K562 (cell line): ENCODE data around the gene TSSK2. TPM values are rescaled to one million over a fixed set of nuclear protein-coding genes. Genes with fewer than 3 reads are reported as not detected.

Experiments used
- HDAC1 ChIP-seq, 2 experiments: fragments of 450-650 bp; IDR thresholded peaks; 2 replicates each; pipeline ENCODE4 v1.6.1; 2016 to 2017; ENCODE audit warnings: inconsistent platforms in 1 of 2, mild to moderate bottlenecking in 1 of 2, moderate library complexity in 1 of 2
- TAF15 ChIP-seq: fragments of 200-400 bp; formaldehyde crosslinking; IDR thresholded peaks from 2 replicates; pipeline ENCODE4 v1.6.1; 2017; ENCODE audit warnings: mild to moderate bottlenecking, low read depth, low read length, moderate library complexity
- ZNF217 ChIP-seq: sonication (generic); formaldehyde crosslinking; IDR thresholded peaks from 2 replicates; pipeline ENCODE4 v1.8.0; 2022; ENCODE audit warnings: mild to moderate bottlenecking, missing genetic modification reagents
- ZNF668 ChIP-seq: fragments of 250-450 bp; sonication (Bioruptor Pico); IDR thresholded peaks from 2 replicates; pipeline ENCODE4 v1.8.0; 2022; ENCODE audit warnings: mild to moderate bottlenecking, inconsistent platforms
- polyA plus RNA-seq, 8 experiments: library from polyadenylated mRNA; depleted of rRNA in 4 of 8; stranded (reverse) in 5 of 8; unstranded in 3 of 8; fragments of >200 nt; fragmentation: Nextera tagmentation in 2 of 8; fragmentation: Illumina TruSeq in 1 of 8; extraction: Ambion mirVana in 2 of 8; extraction: Trizol in 1 of 8; gene quantifications; 2 replicates each; pipeline versions ENCODE4 v1.2.1 to v1.2.3, GENCODE V29; 2011 to 2014; ENCODE audit warnings: inconsistent platforms in 1 of 8, missing spikeins in 1 of 8
- total RNA-seq, 7 experiments: library from RNA; depleted of rRNA in 6 of 7; stranded (reverse); fragments of >200 nt in 6 of 7; fragmentation: Illumina TruSeq in 2 of 7; extraction: Trizol in 2 of 7; gene quantifications; 2 replicates each; pipeline versions ENCODE4 v1.2.1 to v1.2.3, GENCODE V29; 2011 to 2021; ENCODE audit warnings: low replicate concordance in 1 of 7
- TF ChIP-seq, protein P1 (sequence below): fragments of 200-600 bp; sonication (generic); IDR thresholded peaks from one replicate; pipeline ENCODE4 v1.6.1; 2012; ENCODE audit warnings: mild to moderate bottlenecking, low read depth, low read length, inconsistent platforms
- TF ChIP-seq, protein P2 (sequence below): sonication (generic); formaldehyde crosslinking; IDR thresholded peaks from 2 replicates; pipeline ENCODE4 v1.8.0; 2022; ENCODE audit warnings: missing genetic modification reagents, mild to moderate bottlenecking, borderline replicate concordance
- TF ChIP-seq, protein P3 (sequence below): sonication (generic); formaldehyde crosslinking; IDR thresholded peaks from 2 replicates; pipeline ENCODE4 v1.8.0; 2022; ENCODE audit warnings: mild to moderate bottlenecking, missing genetic modification reagents

The TSSK2 gene
- total and polyA plus RNA-seq, 9 of the 15 experiments (the other 6 are each of a cell fraction or from before 2014, with no cell fraction given), result 0.04 TPM; not detected in 8

DNA sequence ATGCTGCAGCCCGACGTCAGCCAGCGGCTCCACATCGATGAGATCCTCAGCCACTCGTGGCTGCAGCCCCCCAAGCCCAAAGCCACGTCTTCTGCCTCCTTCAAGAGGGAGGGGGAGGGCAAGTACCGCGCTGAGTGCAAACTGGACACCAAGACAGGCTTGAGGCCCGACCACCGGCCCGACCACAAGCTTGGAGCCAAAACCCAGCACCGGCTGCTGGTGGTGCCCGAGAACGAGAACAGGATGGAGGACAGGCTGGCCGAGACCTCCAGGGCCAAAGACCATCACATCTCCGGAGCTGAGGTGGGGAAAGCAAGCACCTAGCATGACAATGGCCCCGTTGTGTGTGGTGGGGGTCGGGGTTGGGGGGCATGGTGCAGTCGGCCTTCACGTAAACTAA is 1.0 kb downstream of the TSSK2 start (continued):
- TF ChIP-seq, protein P1, sequence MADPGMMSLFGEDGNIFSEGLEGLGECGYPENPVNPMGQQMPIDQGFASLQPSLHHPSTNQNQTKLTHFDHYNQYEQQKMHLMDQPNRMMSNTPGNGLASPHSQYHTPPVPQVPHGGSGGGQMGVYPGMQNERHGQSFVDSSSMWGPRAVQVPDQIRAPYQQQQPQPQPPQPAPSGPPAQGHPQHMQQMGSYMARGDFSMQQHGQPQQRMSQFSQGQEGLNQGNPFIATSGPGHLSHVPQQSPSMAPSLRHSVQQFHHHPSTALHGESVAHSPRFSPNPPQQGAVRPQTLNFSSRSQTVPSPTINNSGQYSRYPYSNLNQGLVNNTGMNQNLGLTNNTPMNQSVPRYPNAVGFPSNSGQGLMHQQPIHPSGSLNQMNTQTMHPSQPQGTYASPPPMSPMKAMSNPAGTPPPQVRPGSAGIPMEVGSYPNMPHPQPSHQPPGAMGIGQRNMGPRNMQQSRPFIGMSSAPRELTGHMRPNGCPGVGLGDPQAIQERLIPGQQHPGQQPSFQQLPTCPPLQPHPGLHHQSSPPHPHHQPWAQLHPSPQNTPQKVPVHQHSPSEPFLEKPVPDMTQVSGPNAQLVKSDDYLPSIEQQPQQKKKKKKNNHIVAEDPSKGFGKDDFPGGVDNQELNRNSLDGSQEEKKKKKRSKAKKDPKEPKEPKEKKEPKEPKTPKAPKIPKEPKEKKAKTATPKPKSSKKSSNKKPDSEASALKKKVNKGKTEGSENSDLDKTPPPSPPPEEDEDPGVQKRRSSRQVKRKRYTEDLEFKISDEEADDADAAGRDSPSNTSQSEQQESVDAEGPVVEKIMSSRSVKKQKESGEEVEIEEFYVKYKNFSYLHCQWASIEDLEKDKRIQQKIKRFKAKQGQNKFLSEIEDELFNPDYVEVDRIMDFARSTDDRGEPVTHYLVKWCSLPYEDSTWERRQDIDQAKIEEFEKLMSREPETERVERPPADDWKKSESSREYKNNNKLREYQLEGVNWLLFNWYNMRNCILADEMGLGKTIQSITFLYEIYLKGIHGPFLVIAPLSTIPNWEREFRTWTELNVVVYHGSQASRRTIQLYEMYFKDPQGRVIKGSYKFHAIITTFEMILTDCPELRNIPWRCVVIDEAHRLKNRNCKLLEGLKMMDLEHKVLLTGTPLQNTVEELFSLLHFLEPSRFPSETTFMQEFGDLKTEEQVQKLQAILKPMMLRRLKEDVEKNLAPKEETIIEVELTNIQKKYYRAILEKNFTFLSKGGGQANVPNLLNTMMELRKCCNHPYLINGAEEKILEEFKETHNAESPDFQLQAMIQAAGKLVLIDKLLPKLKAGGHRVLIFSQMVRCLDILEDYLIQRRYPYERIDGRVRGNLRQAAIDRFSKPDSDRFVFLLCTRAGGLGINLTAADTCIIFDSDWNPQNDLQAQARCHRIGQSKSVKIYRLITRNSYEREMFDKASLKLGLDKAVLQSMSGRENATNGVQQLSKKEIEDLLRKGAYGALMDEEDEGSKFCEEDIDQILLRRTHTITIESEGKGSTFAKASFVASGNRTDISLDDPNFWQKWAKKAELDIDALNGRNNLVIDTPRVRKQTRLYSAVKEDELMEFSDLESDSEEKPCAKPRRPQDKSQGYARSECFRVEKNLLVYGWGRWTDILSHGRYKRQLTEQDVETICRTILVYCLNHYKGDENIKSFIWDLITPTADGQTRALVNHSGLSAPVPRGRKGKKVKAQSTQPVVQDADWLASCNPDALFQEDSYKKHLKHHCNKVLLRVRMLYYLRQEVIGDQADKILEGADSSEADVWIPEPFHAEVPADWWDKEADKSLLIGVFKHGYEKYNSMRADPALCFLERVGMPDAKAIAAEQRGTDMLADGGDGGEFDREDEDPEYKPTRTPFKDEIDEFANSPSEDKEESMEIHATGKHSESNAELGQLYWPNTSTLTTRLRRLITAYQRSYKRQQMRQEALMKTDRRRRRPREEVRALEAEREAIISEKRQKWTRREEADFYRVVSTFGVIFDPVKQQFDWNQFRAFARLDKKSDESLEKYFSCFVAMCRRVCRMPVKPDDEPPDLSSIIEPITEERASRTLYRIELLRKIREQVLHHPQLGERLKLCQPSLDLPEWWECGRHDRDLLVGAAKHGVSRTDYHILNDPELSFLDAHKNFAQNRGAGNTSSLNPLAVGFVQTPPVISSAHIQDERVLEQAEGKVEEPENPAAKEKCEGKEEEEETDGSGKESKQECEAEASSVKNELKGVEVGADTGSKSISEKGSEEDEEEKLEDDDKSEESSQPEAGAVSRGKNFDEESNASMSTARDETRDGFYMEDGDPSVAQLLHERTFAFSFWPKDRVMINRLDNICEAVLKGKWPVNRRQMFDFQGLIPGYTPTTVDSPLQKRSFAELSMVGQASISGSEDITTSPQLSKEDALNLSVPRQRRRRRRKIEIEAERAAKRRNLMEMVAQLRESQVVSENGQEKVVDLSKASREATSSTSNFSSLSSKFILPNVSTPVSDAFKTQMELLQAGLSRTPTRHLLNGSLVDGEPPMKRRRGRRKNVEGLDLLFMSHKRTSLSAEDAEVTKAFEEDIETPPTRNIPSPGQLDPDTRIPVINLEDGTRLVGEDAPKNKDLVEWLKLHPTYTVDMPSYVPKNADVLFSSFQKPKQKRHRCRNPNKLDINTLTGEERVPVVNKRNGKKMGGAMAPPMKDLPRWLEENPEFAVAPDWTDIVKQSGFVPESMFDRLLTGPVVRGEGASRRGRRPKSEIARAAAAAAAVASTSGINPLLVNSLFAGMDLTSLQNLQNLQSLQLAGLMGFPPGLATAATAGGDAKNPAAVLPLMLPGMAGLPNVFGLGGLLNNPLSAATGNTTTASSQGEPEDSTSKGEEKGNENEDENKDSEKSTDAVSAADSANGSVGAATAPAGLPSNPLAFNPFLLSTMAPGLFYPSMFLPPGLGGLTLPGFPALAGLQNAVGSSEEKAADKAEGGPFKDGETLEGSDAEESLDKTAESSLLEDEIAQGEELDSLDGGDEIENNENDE, result peak; percentile 51
- TF ChIP-seq, protein P2, sequence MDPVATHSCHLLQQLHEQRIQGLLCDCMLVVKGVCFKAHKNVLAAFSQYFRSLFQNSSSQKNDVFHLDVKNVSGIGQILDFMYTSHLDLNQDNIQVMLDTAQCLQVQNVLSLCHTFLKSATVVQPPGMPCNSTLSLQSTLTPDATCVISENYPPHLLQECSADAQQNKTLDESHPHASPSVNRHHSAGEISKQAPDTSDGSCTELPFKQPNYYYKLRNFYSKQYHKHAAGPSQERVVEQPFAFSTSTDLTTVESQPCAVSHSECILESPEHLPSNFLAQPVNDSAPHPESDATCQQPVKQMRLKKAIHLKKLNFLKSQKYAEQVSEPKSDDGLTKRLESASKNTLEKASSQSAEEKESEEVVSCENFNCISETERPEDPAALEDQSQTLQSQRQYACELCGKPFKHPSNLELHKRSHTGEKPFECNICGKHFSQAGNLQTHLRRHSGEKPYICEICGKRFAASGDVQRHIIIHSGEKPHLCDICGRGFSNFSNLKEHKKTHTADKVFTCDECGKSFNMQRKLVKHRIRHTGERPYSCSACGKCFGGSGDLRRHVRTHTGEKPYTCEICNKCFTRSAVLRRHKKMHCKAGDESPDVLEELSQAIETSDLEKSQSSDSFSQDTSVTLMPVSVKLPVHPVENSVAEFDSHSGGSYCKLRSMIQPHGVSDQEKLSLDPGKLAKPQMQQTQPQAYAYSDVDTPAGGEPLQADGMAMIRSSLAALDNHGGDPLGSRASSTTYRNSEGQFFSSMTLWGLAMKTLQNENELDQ (CRISPR knock-in tag), result no peak
- no peak for TF ChIP-seq HDAC1 (IDR thresholded peaks at IDR 0.05)
- no peak for TF ChIP-seq ZNF668 (CRISPR knock-in tag)
- TF ChIP-seq, protein P3, sequence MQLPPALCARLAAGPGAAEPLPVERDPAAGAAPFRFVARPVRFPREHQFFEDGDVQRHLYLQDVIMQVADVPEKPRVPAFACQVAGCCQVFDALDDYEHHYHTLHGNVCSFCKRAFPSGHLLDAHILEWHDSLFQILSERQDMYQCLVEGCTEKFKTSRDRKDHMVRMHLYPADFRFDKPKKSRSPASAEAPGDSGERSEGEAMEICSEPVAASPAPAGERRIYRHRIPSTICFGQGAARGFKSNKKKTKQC (CRISPR knock-in tag), result no peak
- TF ChIP-seq TAF15, result peak; percentile 83; the same call in 1 of the 2 replicates
- TF ChIP-seq ZNF217 (CRISPR knock-in tag), result no peak
- TF ChIP-seq, all 486 proteins: peak for 9
